ENCODE measurements around the gene CD22. TPM values are rescaled to one million over a fixed set of nuclear protein-coding genes. Genes with fewer than 3 reads are reported as not detected.

CD22 gene
- polyA plus RNA-seq, 1 donor from 2014 or later, result not detected

DNA sequence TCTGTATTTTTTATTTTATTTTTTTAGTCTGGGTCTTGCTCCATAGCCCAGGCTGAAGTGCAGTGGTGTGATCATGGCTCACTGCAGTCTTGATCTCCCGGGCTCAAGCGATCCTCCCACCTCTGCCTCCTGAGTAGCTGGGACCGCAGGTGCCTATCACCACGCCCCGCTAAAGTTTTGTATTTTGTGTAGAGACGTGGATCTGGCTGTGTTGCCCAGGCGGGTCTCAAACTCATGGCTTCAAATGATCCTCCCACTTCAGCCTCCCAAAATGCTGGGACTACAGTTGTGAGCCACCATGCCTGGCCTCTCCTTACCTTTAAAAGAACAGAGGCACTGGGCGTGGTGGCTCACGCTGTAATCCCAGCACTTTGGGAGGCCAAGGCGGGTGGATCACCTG, 41.3 kb upstream of the CD22 start:
- Histone ChIP-seq H3K9me3 (ENCODE audit: low read length) (no peaks in the 10 kb centered on the region), H3K4me2 (ENCODE audit: low read length) (no peak overlapping the region), H3K79me2 (replicated peaks; ENCODE audit: insufficient read depth, low read length) (no peaks in the 10 kb centered on the region), H3K36me3 (ENCODE audit: insufficient read depth, low read length) (no peaks in the 10 kb centered on the region), H2AFZ (ENCODE audit: low read depth, low read length) (no peak overlapping the region), H3K4me3 (ENCODE audit: low read length) (no peak overlapping the region), H3K27ac (ENCODE audit: low read length) (no peak overlapping the region), H3K27me3 (ENCODE audit: insufficient read depth, low read depth, low read length) (no peaks in the 10 kb centered on the region), H3F3A (ENCODE audit: insufficient read depth, low read length, poor library complexity, severe bottlenecking) (no peaks in the 10 kb centered on the region), H3K9me2 (ENCODE audit: insufficient read depth, low read length) (no peaks in the 10 kb centered on the region), H4K20me1 (ENCODE audit: insufficient read depth) (no peaks in the 10 kb centered on the region), H3K9ac (ENCODE audit: low read length) (no peak overlapping the region)
- no peak for TF ChIP-seq RAD21 (conservative IDR thresholded peaks at IDR 0.05)
- TF ChIP-seq TAF1 (IDR thresholded peaks at IDR 0.05; ENCODE audit: low read depth), result no peak
- no peak for TF ChIP-seq EP300 (conservative IDR thresholded peaks at IDR 0.05; ENCODE audit: poor library complexity, severe bottlenecking)
- TF ChIP-seq MXI1 (conservative IDR thresholded peaks at IDR 0.05; ENCODE audit: poor library complexity, severe bottlenecking), result no peak
- TF ChIP-seq SMC3 (conservative IDR thresholded peaks at IDR 0.05; ENCODE audit: poor library complexity), result no peak
- no peak for TF ChIP-seq POLR2AphosphoS5 (IDR thresholded peaks at IDR 0.05)
- TF ChIP-seq EZH2 (IDR thresholded peaks at IDR 0.05; ENCODE audit: borderline replicate concordance, insufficient read depth, low read length, poor library complexity, severe bottlenecking), result no peak
- TF ChIP-seq, protein P1, sequence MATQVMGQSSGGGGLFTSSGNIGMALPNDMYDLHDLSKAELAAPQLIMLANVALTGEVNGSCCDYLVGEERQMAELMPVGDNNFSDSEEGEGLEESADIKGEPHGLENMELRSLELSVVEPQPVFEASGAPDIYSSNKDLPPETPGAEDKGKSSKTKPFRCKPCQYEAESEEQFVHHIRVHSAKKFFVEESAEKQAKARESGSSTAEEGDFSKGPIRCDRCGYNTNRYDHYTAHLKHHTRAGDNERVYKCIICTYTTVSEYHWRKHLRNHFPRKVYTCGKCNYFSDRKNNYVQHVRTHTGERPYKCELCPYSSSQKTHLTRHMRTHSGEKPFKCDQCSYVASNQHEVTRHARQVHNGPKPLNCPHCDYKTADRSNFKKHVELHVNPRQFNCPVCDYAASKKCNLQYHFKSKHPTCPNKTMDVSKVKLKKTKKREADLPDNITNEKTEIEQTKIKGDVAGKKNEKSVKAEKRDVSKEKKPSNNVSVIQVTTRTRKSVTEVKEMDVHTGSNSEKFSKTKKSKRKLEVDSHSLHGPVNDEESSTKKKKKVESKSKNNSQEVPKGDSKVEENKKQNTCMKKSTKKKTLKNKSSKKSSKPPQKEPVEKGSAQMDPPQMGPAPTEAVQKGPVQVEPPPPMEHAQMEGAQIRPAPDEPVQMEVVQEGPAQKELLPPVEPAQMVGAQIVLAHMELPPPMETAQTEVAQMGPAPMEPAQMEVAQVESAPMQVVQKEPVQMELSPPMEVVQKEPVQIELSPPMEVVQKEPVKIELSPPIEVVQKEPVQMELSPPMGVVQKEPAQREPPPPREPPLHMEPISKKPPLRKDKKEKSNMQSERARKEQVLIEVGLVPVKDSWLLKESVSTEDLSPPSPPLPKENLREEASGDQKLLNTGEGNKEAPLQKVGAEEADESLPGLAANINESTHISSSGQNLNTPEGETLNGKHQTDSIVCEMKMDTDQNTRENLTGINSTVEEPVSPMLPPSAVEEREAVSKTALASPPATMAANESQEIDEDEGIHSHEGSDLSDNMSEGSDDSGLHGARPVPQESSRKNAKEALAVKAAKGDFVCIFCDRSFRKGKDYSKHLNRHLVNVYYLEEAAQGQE (IDR thresholded peaks at IDR 0.05; ENCODE audit: borderline replicate concordance), result no peak
- no peak for TF ChIP-seq CTCF (IDR thresholded peaks at IDR 0.05; ENCODE audit: poor library complexity, severe bottlenecking)

GRCh38 chr19:35288331-35288730, 40.7 kb upstream of the CD22 start:
- Histone ChIP-seq H3K9me3 (ENCODE audit: low read length) (no peaks in the 10 kb centered on the region), H3K4me3 (ENCODE audit: low read length) (no peak overlapping the region), H3K9ac (ENCODE audit: low read length) (no peak overlapping the region), H3K79me2 (replicated peaks; ENCODE audit: insufficient read depth, low read length) (no peaks in the 10 kb centered on the region), H3F3A (ENCODE audit: insufficient read depth, low read length, poor library complexity, severe bottlenecking) (no peaks in the 10 kb centered on the region), H3K9me2 (ENCODE audit: insufficient read depth, low read length) (no peaks in the 10 kb centered on the region), H2AFZ (ENCODE audit: low read depth, low read length) (no peak overlapping the region), H3K36me3 (ENCODE audit: insufficient read depth, low read length) (no peaks in the 10 kb centered on the region), H3K4me2 (ENCODE audit: low read length) (no peak overlapping the region), H3K27ac (ENCODE audit: low read length) (no peak overlapping the region), H4K20me1 (ENCODE audit: insufficient read depth) (no peaks in the 10 kb centered on the region), H3K27me3 (ENCODE audit: insufficient read depth, low read depth, low read length) (no peaks in the 10 kb centered on the region)
- TF ChIP-seq EZH2 (IDR thresholded peaks at IDR 0.05; ENCODE audit: borderline replicate concordance, insufficient read depth, low read length, poor library complexity, severe bottlenecking) (no peak), MXI1 (conservative IDR thresholded peaks at IDR 0.05; ENCODE audit: poor library complexity, severe bottlenecking) (no peak), TAF1 (IDR thresholded peaks at IDR 0.05; ENCODE audit: low read depth) (no peak), RAD21 (conservative IDR thresholded peaks at IDR 0.05) (no peak), POLR2AphosphoS5 (IDR thresholded peaks at IDR 0.05) (no peak), SMC3 (conservative IDR thresholded peaks at IDR 0.05; ENCODE audit: poor library complexity) (no peak), CTCF (IDR thresholded peaks at IDR 0.05; ENCODE audit: poor library complexity, severe bottlenecking) (no peak), EP300 (conservative IDR thresholded peaks at IDR 0.05; ENCODE audit: poor library complexity, severe bottlenecking) (no peak)
- TF ChIP-seq, protein P1 (IDR thresholded peaks at IDR 0.05; ENCODE audit: borderline replicate concordance), result no peak

All from neural cell (in vitro differentiated cells).